ENCODE data around the gene DLD. TPM values are rescaled to one million over a fixed set of nuclear protein-coding genes. Genes with fewer than 3 reads are reported as not detected.
"Not testable (repeated sequence)": the region's sequence is repeated elsewhere in the genome, so short reads cannot be mapped to it uniquely, and the experiment has no call there.

The DLD gene
- total RNA-seq, 1 donor from 2014 or later = 318 TPM

DNA sequence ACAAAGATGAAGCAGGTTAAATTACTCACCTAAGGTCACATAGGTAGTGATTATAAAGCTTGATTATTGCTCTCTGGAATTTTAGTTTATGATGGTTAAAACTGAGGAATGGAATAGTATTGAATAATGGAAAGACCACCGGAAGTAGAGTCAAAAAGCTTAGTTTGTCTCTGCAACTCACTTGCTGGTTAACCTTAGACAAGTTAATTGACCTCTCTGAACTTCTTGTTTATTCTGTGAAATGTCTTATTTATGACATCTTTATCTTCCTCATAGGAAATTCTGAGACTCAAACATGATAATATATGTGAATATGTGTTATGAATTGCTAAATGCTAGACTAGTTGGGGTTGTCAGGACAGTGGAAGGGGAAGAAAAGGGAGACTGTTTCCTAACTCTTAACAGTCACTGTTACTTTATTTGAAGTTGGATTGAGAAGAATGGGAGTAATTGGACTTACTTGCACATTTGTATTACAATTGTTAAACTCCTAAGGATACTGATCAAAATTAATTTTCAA lies 9.6 kb downstream of the DLD start:
- no peak for ATAC-seq (ENCODE audit: poor library complexity)
- intact Hi-C loops (cut with DNase I) = no loop called here
- DNase-seq = no peak

DNA sequence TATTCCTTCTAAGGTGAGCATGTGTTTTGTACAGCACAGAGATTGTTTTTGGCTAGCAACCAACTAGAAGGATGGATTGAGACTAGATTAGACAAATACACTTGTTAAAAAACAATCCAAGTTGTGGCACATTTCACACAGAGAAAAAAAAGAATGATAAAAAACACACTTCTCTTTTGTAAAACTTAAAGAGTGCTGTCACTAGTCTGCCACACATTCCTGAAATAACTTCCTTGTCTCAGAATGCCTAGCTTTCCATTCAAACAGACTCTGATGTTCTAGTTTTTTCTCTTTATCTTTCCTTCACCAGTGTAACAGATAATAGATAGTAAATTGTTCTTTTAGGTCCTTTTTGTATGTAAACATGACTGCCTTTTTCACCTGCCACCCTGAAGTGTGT lies 11.4 kb downstream of the DLD start:
- intact Hi-C loops (cut with DNase I) = no loop called here
- ATAC-seq (ENCODE audit: poor library complexity) (no peak), DNase-seq (no peak)

DNA sequence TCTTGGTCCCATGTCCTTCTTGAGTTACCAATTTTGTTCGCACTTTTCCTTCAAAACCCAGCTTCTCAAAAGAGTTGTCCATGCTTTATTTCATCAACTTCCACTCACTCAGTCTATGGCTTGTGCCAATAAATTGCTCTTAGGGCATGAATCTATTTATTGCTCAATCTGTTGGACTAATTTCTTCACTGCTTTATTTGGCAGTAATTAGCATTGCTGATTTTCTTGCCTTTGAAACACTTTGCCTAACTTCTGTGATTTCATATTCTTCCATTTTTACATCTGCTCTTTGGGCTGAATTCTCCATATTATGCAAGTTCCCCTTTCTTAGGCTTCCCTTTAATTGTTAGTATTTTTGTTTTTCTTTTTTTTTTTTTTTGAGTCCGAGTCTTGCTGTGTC lies 16.8 kb downstream of the DLD start:
- intact Hi-C loops (cut with DNase I) = no loop called here

DNA sequence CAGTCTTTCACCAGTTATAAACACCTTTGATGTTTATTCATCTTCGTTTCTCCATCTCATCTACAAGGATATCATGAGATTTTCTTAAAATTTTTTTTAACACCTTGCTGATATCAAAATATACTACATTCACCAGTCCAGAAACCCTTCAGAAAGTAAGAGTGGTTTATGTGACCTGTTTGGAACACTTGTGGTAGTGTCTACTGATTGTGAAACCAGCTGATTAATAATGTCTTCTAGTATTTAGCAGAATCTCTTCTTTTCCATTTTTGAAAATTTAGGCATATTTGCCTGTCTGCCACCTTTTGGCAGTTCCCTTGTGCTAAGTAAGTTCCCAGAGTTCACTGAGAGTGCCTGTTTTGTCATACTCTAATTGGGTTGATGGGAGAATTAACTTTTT lies 18.5 kb downstream of the DLD start:
- no peak for ATAC-seq (ENCODE audit: poor library complexity)
- no peak for DNase-seq
- intact Hi-C loops (cut with DNase I) = no loop called here

More for the DNA sequence above, 16.8 kb downstream of the DLD start:
- ATAC-seq (ENCODE audit: poor library complexity) = peak; percentile 81
- DNase-seq = no peak

DNA sequence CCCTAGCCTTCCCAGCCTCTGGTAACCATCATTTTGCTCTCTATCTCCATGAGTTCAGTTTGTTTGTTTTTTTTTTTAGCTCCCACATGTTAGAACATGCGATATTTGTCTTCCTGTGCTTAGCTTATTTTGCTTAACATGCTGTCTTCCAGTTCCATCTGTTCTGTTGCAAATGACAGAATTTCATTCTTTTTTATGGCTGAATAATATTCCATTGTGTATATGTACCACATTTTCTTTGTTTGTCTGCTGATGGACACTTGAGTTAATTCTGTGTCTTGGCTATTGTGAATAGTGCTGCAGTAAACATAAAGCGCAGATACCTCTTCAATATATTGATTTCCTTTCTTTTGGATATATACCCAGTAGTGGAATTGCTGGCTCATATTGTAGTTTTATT lies 21.0 kb downstream of the DLD start:
- intact Hi-C loops (cut with DNase I) = no loop called here
- DNase-seq (no peak), ATAC-seq (ENCODE audit: poor library complexity) (no peak)

DNA sequence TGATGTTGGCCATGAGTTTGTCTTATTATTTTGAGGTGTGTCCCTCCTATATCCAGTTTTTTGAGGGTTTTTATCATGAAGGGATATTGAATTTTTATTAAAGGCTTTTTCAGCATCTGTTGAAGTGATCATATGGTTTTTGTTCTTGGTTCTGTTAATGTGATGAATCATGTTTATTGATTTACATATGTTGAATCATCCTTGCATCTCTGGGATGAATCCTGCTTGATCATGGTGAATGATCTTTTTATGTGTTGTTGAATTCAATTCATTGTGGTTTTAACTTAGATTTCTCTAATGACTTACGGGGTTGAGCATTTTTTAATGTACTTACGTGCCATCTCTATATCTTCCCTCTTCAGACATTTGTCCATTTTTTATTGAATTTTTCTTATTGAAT lies 22.9 kb downstream of the DLD start:
- ATAC-seq (ENCODE audit: poor library complexity) (no peak), DNase-seq (no peak)
- intact Hi-C loops (cut with DNase I) = no loop called here

DNA sequence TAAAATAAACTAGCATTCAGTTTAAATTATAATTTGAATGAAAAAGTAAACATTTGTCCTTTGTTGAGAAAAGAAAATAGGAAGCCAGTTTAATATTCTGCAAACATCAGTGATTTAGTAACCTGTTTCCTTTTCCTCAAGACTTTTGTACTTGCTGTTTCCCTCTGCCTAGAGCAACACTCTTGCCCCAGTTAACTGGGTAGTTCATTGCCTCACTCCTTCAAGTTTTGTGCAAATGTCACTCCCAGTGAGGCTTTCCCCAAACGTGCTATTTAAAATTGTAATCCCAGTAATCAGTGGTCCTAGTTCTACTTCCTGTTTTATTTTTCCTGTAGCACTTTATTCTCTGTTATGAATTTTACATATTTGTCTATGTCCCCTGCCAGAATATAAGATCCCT lies 23.8 kb downstream of the DLD start:
- no peak for DNase-seq
- ATAC-seq (ENCODE audit: poor library complexity) = no peak
- intact Hi-C loops (cut with DNase I) = no loop called here

DNA sequence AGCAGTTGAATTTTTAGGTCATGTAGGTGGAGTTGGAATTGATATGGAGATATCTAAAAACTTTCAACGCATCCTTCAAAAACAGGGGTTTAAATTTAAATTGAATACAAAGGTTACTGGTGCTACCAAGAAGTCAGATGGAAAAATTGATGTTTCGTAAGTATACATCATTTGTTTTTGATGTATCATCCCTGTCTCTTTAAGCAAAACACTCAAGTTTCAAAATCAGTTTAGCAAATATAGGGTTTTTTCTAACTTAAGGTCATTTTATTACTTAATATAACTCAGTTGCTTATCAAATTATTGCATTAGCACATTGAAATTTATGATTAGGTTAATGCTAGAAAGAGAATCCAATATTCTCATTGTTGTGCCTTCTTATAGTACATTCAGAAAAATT lies 24.6 kb downstream of the DLD start:
- ATAC-seq (ENCODE audit: poor library complexity) (no peak), DNase-seq (no peak)
- intact Hi-C loops (cut with DNase I) = no loop called here

DNA sequence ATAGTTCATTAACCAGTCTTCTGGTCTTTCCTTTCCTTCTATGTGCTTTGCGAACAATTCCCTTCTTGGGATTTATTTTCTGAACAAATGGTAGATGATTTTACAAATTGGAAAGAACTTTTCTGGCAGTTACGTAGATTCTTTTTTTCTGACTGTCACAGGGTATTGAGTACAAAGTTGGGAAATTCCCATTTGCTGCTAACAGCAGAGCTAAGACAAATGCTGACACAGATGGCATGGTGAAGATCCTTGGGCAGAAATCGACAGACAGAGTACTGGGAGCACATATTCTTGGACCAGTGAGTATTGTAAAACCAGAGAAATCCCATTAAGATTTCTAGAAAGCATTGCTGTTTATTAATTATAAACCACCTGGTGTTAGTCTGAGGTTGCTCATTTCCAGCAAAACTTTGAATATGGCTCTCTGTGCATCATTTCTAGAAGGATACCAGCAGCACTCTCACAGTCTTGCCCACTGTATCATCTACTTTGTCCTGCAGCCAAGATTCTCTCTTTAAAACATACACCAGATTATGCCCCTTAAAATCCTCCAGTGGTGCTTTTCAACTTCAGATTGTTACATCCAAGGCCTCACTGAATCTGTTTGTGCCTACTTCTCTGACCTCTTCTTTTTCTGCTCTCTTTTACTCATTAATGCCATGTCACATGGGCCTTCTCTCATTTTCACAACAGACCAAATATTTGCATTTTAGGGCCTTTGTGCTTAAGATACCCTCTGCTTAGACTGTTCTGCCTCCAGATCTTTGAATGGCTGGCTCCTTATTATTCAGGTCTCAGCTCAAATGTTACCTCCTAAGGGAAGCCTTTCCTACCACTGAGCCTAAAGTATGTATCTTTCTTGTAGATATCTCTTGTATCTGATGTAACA lies 27.0 kb downstream of the DLD start:
- ATAC-seq (ENCODE audit: poor library complexity) (peak; percentile 32), DNase-seq (no peak)
- intact Hi-C loops (cut with DNase I) = no loop called here

DNA sequence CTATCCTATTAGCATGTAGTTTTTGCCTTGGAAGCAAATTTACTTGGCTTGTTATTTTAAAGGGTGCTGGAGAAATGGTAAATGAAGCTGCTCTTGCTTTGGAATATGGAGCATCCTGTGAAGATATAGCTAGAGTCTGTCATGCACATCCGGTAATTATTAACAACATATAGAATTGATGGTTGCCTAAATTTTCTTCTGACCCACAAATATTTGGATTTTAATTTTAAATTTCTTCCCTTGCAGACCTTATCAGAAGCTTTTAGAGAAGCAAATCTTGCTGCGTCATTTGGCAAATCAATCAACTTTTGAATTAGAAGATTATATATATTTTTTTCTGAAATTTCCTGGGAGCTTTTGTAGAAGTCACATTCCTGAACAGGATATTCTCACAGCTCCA lies 28.0 kb downstream of the DLD start:
- intact Hi-C loops (cut with DNase I) = no loop called here
- ATAC-seq (ENCODE audit: poor library complexity) = no peak

DNA sequence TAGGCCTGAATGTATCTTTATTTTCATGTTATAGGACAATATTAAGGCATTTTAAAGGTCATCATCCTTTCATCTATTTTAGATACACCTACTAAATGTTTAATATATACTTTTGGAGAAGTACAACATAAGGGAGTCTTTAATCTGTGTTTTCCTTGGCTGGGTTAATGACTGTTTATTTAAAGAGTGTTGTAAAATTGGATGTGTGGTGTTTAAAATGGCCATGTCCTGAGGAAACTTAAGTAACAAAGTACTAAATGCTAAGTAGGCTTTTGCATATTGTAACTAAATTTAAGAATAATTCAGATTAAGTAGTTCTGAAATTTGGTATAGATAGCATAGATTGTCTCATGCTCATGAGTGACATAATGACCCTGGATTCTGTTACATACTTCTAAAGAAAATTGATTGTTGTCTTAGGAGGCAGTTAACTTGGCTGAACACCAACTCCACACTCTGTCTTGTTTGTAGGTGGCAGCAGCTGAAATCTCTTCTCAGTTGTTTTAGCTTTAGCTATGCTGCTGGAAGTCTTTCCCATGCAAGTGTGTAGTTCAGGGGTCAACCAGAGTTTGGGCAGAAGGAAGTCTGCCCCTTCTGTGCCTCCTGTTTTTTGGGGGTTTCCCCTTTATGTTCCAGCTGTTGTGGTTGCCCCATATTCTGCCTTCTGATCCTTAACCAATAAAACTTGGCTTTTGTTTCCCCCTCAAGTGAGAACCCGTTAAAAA lies 29.2 kb downstream of the DLD start:
- DNase-seq (no peak), ATAC-seq (ENCODE audit: poor library complexity) (peak; percentile 28)
- intact Hi-C loops (cut with DNase I) = no loop called here

More for the DNA sequence above, 28.0 kb downstream of the DLD start:
- DNase-seq = no peak

DNA sequence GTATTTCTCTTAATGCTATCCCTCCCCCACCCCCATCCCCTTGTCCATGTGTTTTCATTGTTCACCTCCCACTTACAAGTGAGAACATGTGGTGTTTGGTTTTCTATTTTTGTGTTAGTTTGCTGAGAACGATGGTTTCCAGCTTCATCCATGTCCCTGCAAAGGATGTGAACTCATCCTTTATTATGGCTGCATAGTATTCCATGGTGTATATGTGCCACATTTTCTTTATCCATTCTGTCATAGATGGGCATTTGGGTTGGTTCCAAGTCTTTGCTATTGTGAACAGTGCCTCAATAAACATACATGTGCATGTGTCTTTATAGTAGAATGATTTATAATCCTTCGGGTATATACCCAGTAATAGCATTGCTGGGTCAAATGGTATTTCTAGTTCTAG lies 30.8 kb downstream of the DLD start:
- DNase-seq; intact Hi-C loops (cut with DNase I); ATAC-seq (ENCODE audit: poor library complexity): not testable (repeated sequence)

DNA sequence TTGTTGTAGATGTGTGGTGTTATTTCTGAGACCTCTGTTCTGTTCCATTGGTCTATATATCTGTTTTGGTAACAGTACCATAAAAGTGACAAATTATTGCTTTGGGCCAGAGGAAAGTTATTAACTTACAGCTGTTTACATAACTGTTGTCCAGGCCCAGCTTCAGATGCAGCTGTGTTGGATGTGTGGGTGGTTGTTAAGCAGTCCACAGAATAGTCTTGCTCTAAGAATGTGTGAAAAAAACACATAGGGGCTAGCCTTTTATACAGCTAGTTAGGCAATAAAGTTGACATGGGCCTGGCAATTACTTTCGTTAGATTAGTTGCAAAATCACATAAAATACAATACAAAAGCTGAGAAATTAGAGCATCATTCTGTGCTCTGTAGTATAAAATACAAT lies 31.9 kb downstream of the DLD start:
- DNase-seq (no peak), ATAC-seq (ENCODE audit: poor library complexity) (no peak)
- intact Hi-C loops (cut with DNase I) = no loop called here

DNA sequence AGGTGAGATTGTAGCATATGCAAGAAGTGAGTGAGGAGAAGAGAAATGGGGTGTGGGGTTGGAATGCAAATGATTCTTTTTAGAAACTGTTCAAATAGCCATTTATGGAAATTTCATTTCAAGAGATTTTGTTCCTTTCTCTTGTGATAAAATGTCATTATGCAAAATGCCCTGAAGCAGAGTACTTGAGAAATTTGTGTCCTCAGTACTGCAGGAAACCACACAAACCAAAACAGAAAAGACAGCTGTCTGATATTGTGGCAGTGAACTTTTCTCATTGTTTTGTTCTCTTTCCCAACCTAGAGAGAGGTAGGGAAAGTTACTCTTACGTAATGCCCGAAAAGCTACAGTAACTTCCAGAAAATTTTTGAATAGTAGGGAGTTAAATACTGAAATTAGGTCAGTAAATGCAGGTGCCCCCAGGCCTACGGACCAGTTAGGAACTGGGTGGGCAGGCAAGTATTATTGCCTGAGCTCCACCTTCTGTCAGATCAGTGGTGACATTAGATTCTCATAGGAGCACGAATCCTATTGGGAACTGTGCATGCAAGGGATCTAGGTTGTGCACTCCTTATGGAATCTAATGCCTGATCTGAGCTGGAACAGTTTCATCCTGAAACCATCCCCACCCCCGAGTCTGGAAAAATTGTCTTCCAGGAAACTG lies 34.0 kb downstream of the DLD start:
- intact Hi-C loops (cut with DNase I) = no loop called here
- no peak for DNase-seq
- ATAC-seq (ENCODE audit: poor library complexity) = no peak

DNA sequence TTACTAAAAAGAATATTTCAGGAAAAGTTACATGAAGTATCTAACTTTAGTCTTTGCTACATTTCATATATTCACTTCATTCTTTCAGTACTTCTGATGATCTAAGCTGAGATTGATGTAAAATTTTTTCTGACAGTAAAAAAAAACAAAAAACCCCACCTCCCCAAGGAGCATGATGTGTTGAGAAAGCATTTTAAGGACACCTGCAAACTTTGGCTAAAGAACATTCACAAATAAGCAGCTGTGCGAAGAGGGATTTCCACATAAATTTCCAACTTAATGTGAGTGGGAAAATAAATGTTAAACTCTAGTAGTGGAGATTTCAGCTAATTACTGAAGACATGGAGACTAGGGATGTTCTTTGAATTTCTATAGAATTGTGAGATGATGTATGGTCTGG lies 35.5 kb downstream of the DLD start:
- ATAC-seq (ENCODE audit: poor library complexity) (no peak), DNase-seq (no peak)
- intact Hi-C loops (cut with DNase I) = no loop called here

DNA sequence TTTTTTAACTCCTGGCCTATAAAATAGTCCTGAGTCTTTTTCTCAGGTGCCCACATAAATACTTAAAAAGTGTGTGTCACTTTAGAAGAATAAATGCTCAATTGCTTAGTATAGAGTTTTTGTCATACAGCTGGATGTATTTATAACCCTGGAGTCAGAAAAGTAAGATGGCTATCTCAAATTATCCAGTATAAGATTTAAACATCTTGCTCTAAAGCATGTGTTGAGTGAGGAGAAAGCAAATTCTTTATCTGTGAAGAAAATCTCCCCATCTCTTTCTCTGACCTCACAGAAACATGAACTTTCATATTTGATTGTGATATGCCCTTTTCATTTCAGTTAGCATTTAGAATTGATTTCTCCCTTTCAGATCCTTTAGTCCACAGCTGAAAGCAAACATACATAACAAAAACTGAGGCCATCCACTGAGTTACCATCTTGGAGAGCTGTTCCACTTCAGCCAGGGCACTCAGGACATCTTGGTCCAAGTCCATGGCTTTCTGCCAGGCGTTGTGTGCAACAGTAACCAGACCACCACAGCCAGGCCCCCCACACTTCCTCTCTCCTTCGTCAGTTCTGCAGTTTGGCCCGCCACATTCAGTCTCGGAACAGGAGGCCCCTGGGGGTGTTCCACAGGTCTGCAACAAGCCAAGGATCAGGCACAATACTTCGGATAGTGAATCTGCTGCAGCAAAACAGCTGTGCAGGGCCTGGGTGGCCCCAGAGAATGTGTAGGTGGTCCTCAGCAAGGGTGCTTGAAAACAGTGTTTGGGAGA lies 40.9 kb downstream of the DLD start:
- ATAC-seq (ENCODE audit: poor library complexity) = peak; percentile 50
- intact Hi-C loops (cut with DNase I) = no loop called here
- DNase-seq = peak; percentile 63

DNA sequence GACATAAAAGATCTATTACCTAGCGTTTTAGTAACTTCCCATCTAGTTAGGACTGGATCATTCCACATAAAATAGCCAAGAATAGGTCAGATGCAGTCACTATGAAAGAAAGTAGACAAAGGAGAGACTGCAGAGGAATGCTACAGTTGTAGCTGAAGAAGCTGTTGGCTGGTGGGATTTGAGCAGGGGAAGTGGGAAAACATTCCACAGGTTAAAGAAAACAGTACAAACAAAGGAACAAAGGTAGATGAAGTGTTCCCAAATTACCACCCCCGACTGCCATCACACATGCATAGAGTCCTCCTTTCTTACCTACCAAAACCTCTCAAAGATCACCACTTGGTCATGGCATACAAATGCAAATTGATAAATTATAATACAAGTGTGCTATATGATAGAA lies 41.8 kb downstream of the DLD start:
- no peak for DNase-seq
- intact Hi-C loops (cut with DNase I) = no loop called here
- no peak for ATAC-seq (ENCODE audit: poor library complexity)

DNA sequence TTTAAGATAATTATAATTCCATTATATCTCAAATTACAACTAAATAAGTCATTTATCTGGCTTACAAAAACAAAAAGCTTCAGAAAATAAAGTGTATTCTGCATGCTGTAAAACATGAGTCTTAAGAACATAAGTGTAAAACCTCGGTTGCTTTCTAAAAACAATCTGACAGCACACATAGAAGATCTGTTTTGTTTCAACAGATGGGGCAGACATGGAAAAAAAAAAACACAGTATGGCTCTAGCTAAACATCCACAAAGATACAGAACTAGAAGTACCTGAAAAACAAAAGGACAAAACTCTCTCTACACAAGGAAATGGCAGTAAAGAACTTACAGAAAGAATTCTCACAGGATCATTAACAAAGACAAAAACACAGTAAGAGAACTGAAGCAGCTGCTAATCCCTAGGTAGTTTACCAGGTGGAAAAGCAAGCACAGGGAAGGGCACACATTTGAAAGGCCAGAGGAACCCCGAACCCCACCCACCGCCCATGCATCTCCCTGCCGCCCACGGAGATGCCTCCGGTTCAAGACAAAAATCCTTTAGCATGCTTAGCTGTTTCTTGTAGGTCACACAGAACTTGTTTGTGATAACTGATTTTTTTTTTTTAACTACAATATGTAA lies 42.5 kb downstream of the DLD start:
- DNase-seq (no peak), ATAC-seq (ENCODE audit: poor library complexity) (no peak)
- intact Hi-C loops (cut with DNase I) = no loop called here
